ENCODE data around the gene DCTN2. TPM values are rescaled to one million over a fixed set of nuclear protein-coding genes. Genes with fewer than 3 reads are reported as not detected.

The DCTN2 gene
- polyA plus RNA-seq, 1 of the 3 experiments (the other 2 are of a cell fraction) = 122 TPM

- Histone ChIP-seq H3K4me3 (ENCODE audit: low read depth in 2 of 2, low read length in 1 of 2) (no peak overlapping the region), H3K4me1 (ENCODE audit: control insufficient read depth in 1 of 2, insufficient read depth in 2 of 2, low read depth in 1 of 2, low read length in 1 of 2) (no peaks in the 10 kb centered on the region), H4K20me1 (ENCODE audit: insufficient read depth) (no peaks in the 10 kb centered on the region), H3K27ac (ENCODE audit: low read depth in 2 of 2, low read length in 1 of 2) (no peak overlapping the region), H3K9me3 (no peaks in the 10 kb centered on the region), H3K4me2 (no peak overlapping the region), H3K9me2 (no peaks in the 10 kb centered on the region), H3K9ac (no peak overlapping the region), H3K27me3 (ENCODE audit: insufficient read depth) (no peaks in the 10 kb centered on the region), H3K79me2 (ENCODE audit: insufficient read depth) (no peaks in the 10 kb centered on the region), H3K36me3 (replicated peaks in 1 of 2; ENCODE audit: control insufficient read depth in 1 of 2, insufficient read depth in 2 of 2, low read length in 1 of 2) (peaks cover 15 to 45% of the 10 kb centered on the region in 2 experiments), H2AFZ (ENCODE audit: low read depth) (no peak overlapping the region), H3F3A (replicated peaks; ENCODE audit: insufficient read depth) (no peaks in the 10 kb centered on the region)
- 83% methylated on average over 2 of the region's 2 CpGs for WGBS (ENCODE audit: low lambda C conversion rate)
- ChIA-PET POLR2A (interaction anchor here (0.7 to 0.9 kb wide), 2 partner anchors 36 to 70 kb away, joined by 3 read pairs; no protein-coding TSS in a partner anchor), CTCF (interaction anchor here (0.8 to 7.6 kb wide), 14 partner anchors 13 to 152 kb away, joined by 3 to 298 read pairs (median 19); partner anchors contain the start of genes ARHGEF25, B4GALNT1, DTX3 and OS9)
- TF ChIP-seq TEAD4 (IDR thresholded peaks at IDR 0.05; ENCODE audit: borderline replicate concordance, insufficient read depth) (no peak), PBX3 (IDR thresholded peaks at IDR 0.05) (no peak), REST (IDR thresholded peaks at IDR 0.05; ENCODE audit: low read depth, low read length) (no peak), RXRA (IDR thresholded peaks at IDR 0.05; ENCODE audit: borderline replicate concordance, low read depth) (no peak), RCOR1 (IDR thresholded peaks at IDR 0.05; ENCODE audit: low read length) (no peak), MXI1 (IDR thresholded peaks at IDR 0.05; ENCODE audit: low read depth, low read length) (no peak), FOXM1 (IDR thresholded peaks at IDR 0.05; ENCODE audit: low read depth) (no peak), CHD2 (IDR thresholded peaks at IDR 0.05; ENCODE audit: low read length, partially characterized antibody) (no peak)
- no peak for DNase-seq
Observed at GRCh38 chr12:57585156-57585555, 38.2 kb upstream of the DCTN2 start.

GRCh38 chr12:57584690-57585089, 37.7 kb upstream of the DCTN2 start:
- CTCF ChIA-PET = interaction anchor here (1.2 to 7.6 kb wide), 17 partner anchors 9 to 1318 kb away, joined by 3 to 298 read pairs (median 27); partner anchors contain the start of genes ARHGEF25, B4GALNT1, COQ10A and CTDSP2
- H3K9me2 ChIP-seq = no peaks in the 10 kb centered on the region
- no peak overlapping the region for H3K9ac ChIP-seq
- H3K36me3 ChIP-seq (replicated peaks in 1 of 2; ENCODE audit: control insufficient read depth in 1 of 2, insufficient read depth in 2 of 2, low read length in 1 of 2) = peaks cover 19 to 49% of the 10 kb centered on the region in 2 experiments
- no peaks in the 10 kb centered on the region for H3F3A ChIP-seq (replicated peaks; ENCODE audit: insufficient read depth)
- no peaks in the 10 kb centered on the region for H3K9me3 ChIP-seq
- POLR2A ChIA-PET = interaction anchor here (0.7 to 0.9 kb wide), 2 partner anchors 36 to 70 kb away, joined by 3 read pairs; no protein-coding TSS in a partner anchor
- no peaks in the 10 kb centered on the region for H4K20me1 ChIP-seq (ENCODE audit: insufficient read depth)
- DNase-seq = no peak
- TF ChIP-seq IRF3 (IDR thresholded peaks at IDR 0.05; ENCODE audit: low read depth, low read length) = no peak
- no peak for TF ChIP-seq NRF1 (IDR thresholded peaks at IDR 0.05; ENCODE audit: low read depth, low read length)
- no peak for TF ChIP-seq TCF12 (IDR thresholded peaks at IDR 0.05)
- H3K27ac ChIP-seq (ENCODE audit: low read depth in 2 of 2, low read length in 1 of 2) = no peak overlapping the region
- no peaks in the 10 kb centered on the region for H3K4me1 ChIP-seq (ENCODE audit: control insufficient read depth in 1 of 2, insufficient read depth in 2 of 2, low read depth in 1 of 2, low read length in 1 of 2)
- H2AFZ ChIP-seq (ENCODE audit: low read depth) = no peak overlapping the region
- no peaks in the 10 kb centered on the region for H3K79me2 ChIP-seq (ENCODE audit: insufficient read depth)
- no peaks in the 10 kb centered on the region for H3K27me3 ChIP-seq (ENCODE audit: insufficient read depth)
- no peak overlapping the region for H3K4me3 ChIP-seq (ENCODE audit: low read depth in 2 of 2, low read length in 1 of 2)
- H3K4me2 ChIP-seq = no peak overlapping the region
